ENCODE results near the gene DHX29.

DHX29 gene

GRCh38 chr5:55316837-55317236, 9.3 kb upstream of the DHX29 start:
- no peak for FAIRE-seq
- TF ChIP-seq POLR2A (IDR thresholded peaks at IDR 0.05; ENCODE audit: low read depth, low read length) (no peak), TAF1 (IDR thresholded peaks at IDR 0.05; ENCODE audit: low read depth, low read length) (no peak), SPI1 (IDR thresholded peaks at IDR 0.05; ENCODE audit: low read depth, low read length) (no peak), PAX5 (IDR thresholded peaks at IDR 0.05; ENCODE audit: insufficient read depth, low read length, severe bottlenecking) (no peak), POU2F2 (IDR thresholded peaks at IDR 0.05; ENCODE audit: low read depth, low read length) (no peak), POLR2AphosphoS5 (IDR thresholded peaks at IDR 0.05; ENCODE audit: low read depth, low read length) (no peak)
- DNase-seq (ENCODE audit: insufficient read length, low spot score): no peak

- no peak for DNase-seq (ENCODE audit: insufficient read length, low spot score)
- TF ChIP-seq POU2F2 (IDR thresholded peaks at IDR 0.05; ENCODE audit: low read depth, low read length) (peak; percentile 61; the same call in 1 of the 2 replicates), POLR2A (IDR thresholded peaks at IDR 0.05; ENCODE audit: low read depth, low read length) (no peak)
- peak; percentile 26 for FAIRE-seq
Observed at GRCh38 chr5:55316289-55316688, 8.8 kb upstream of the DHX29 start.

GRCh38 chr5:55313870-55314617, 6.5 kb upstream of the DHX29 start:
- TF ChIP-seq TAF1 (IDR thresholded peaks at IDR 0.05; ENCODE audit: low read depth, low read length) (no peak), POU2F2 (IDR thresholded peaks at IDR 0.05; ENCODE audit: low read depth, low read length) (no peak), POLR2AphosphoS5 (IDR thresholded peaks at IDR 0.05; ENCODE audit: low read depth, low read length) (no peak), POLR2A (IDR thresholded peaks at IDR 0.05; ENCODE audit: low read depth, low read length) (no peak), SPI1 (IDR thresholded peaks at IDR 0.05; ENCODE audit: low read depth, low read length) (no peak), PAX5 (IDR thresholded peaks at IDR 0.05; ENCODE audit: insufficient read depth, low read length, severe bottlenecking) (no peak)
- FAIRE-seq (peak; percentile 43), DNase-seq (ENCODE audit: insufficient read length, low spot score) (no peak)

GRCh38 chr5:55308254-55308836, 851 bp upstream of the DHX29 start:
- FAIRE-seq (no peak), DNase-seq (ENCODE audit: insufficient read length, low spot score) (no peak)
- no peak for TF ChIP-seq SPI1 (IDR thresholded peaks at IDR 0.05; ENCODE audit: low read depth, low read length)
- TF ChIP-seq POLR2AphosphoS5 (IDR thresholded peaks at IDR 0.05; ENCODE audit: low read depth, low read length): no peak; the same call in 1 of the 2 replicates
- TF ChIP-seq POLR2A (IDR thresholded peaks at IDR 0.05; ENCODE audit: low read depth, low read length): no peak
- no peak for TF ChIP-seq POU2F2 (IDR thresholded peaks at IDR 0.05; ENCODE audit: low read depth, low read length)
- TF ChIP-seq PAX5 (IDR thresholded peaks at IDR 0.05; ENCODE audit: insufficient read depth, low read length, severe bottlenecking): no peak
- TF ChIP-seq TAF1 (IDR thresholded peaks at IDR 0.05; ENCODE audit: low read depth, low read length): no peak

GRCh38 chr5:55306641-55307382, 682 bp downstream of the DHX29 start:
- TF ChIP-seq POU2F2 (IDR thresholded peaks at IDR 0.05; ENCODE audit: low read depth, low read length) (no peak), POLR2AphosphoS5 (IDR thresholded peaks at IDR 0.05; ENCODE audit: low read depth, low read length) (no peak), TAF1 (IDR thresholded peaks at IDR 0.05; ENCODE audit: low read depth, low read length) (no peak), PAX5 (IDR thresholded peaks at IDR 0.05; ENCODE audit: insufficient read depth, low read length, severe bottlenecking) (no peak), POLR2A (IDR thresholded peaks at IDR 0.05; ENCODE audit: low read depth, low read length) (no peak), SPI1 (IDR thresholded peaks at IDR 0.05; ENCODE audit: low read depth, low read length) (no peak)
- FAIRE-seq (peak; percentile 77), DNase-seq (ENCODE audit: insufficient read length, low spot score) (no peak)

- TF ChIP-seq POU2F2 (IDR thresholded peaks at IDR 0.05; ENCODE audit: low read depth, low read length) (no peak), SPI1 (IDR thresholded peaks at IDR 0.05; ENCODE audit: low read depth, low read length) (no peak)
- FAIRE-seq: no peak
- no peak for DNase-seq (ENCODE audit: insufficient read length, low spot score)
Observed at GRCh38 chr5:55305345-55305744, 2.1 kb downstream of the DHX29 start.

GRCh38 chr5:55304584-55304983, 2.9 kb downstream of the DHX29 start:
- no peak for DNase-seq (ENCODE audit: insufficient read length, low spot score)
- TF ChIP-seq POLR2A (IDR thresholded peaks at IDR 0.05; ENCODE audit: low read depth, low read length) (no peak), SPI1 (IDR thresholded peaks at IDR 0.05; ENCODE audit: low read depth, low read length) (no peak), POLR2AphosphoS5 (IDR thresholded peaks at IDR 0.05; ENCODE audit: low read depth, low read length) (no peak), POU2F2 (IDR thresholded peaks at IDR 0.05; ENCODE audit: low read depth, low read length) (no peak)
- no peak for FAIRE-seq

- FAIRE-seq: no peak
- DNase-seq (ENCODE audit: insufficient read length, low spot score): no peak
- TF ChIP-seq POU2F2 (IDR thresholded peaks at IDR 0.05; ENCODE audit: low read depth, low read length) (no peak), SPI1 (IDR thresholded peaks at IDR 0.05; ENCODE audit: low read depth, low read length) (peak; percentile 90)
Observed at GRCh38 chr5:55303238-55303690, 4.2 kb downstream of the DHX29 start.

- DNase-seq (ENCODE audit: insufficient read length, low spot score): no peak
- no peak for TF ChIP-seq POU2F2 (IDR thresholded peaks at IDR 0.05; ENCODE audit: low read depth, low read length)
- TF ChIP-seq TAF1 (IDR thresholded peaks at IDR 0.05; ENCODE audit: low read depth, low read length): no peak
- TF ChIP-seq PAX5 (IDR thresholded peaks at IDR 0.05; ENCODE audit: insufficient read depth, low read length, severe bottlenecking): no peak
- TF ChIP-seq POLR2AphosphoS5 (IDR thresholded peaks at IDR 0.05; ENCODE audit: low read depth, low read length): no peak
- no peak for TF ChIP-seq POLR2A (IDR thresholded peaks at IDR 0.05; ENCODE audit: low read depth, low read length)
- no peak for TF ChIP-seq SPI1 (IDR thresholded peaks at IDR 0.05; ENCODE audit: low read depth, low read length)
- no peak for FAIRE-seq
Observed at GRCh38 chr5:55300890-55301289, 6.6 kb downstream of the DHX29 start.

GRCh38 chr5:55294935-55295334, 12.6 kb downstream of the DHX29 start:
- FAIRE-seq: no peak
- TF ChIP-seq SPI1 (IDR thresholded peaks at IDR 0.05; ENCODE audit: low read depth, low read length): no peak
- TF ChIP-seq POU2F2 (IDR thresholded peaks at IDR 0.05; ENCODE audit: low read depth, low read length): no peak
- no peak for TF ChIP-seq POLR2A (IDR thresholded peaks at IDR 0.05; ENCODE audit: low read depth, low read length)
- no peak for TF ChIP-seq PAX5 (IDR thresholded peaks at IDR 0.05; ENCODE audit: insufficient read depth, low read length, severe bottlenecking)
- DNase-seq (ENCODE audit: insufficient read length, low spot score): no peak

All from GM12891 (cell line).